HG02571 (cell line): Measurements from ENCODE around the gene MRPS10.
"Not testable (repeated sequence)": the region's sequence is repeated elsewhere in the genome, so short reads cannot be mapped to it uniquely, and the experiment has no call there.

Experiments used
- ATAC-seq: cut with Tn5 transposase; IDR thresholded peaks from one replicate; pipeline ENCODE4 v1.9.1; 2021; ENCODE audit warnings: mild to moderate bottlenecking, moderate library complexity; ENCODE audit not compliant: unreplicated experiment

Gene MRPS10

GRCh38 chr6:42211726-42212125 lies 5.9 kb downstream of the MRPS10 start:
- no peak for ATAC-seq

- no peak for ATAC-seq
Observed at GRCh38 chr6:42210551-42210950, 7.1 kb downstream of the MRPS10 start.

GRCh38 chr6:42207559-42207958 lies 10.1 kb downstream of the MRPS10 start:
- not testable (repeated sequence) for ATAC-seq

- ATAC-seq = no peak
Observed at GRCh38 chr6:42204768-42205282, 12.8 kb downstream of the MRPS10 start.

GRCh38 chr6:42203183-42203582 lies 14.5 kb downstream of the MRPS10 start:
- no peak for ATAC-seq

GRCh38 chr6:42202131-42202915 lies 15.3 kb downstream of the MRPS10 start:
- not testable (repeated sequence) for ATAC-seq

- no peak for ATAC-seq
Observed at GRCh38 chr6:42201382-42201781, 16.3 kb downstream of the MRPS10 start.

GRCh38 chr6:42200035-42200434 lies 17.6 kb downstream of the MRPS10 start:
- ATAC-seq = no peak

GRCh38 chr6:42199106-42199981 lies 18.3 kb downstream of the MRPS10 start:
- no peak for ATAC-seq

- ATAC-seq = no peak
Observed at GRCh38 chr6:42197555-42198362, 19.9 kb downstream of the MRPS10 start.

- no peak for ATAC-seq
Observed at GRCh38 chr6:42195415-42195814, 22.2 kb downstream of the MRPS10 start.

- no peak for ATAC-seq
Observed at GRCh38 chr6:42194056-42194455, 23.6 kb downstream of the MRPS10 start.

GRCh38 chr6:42193491-42193894 lies 24.2 kb downstream of the MRPS10 start:
- ATAC-seq = no peak

- ATAC-seq = not testable (repeated sequence)
Observed at GRCh38 chr6:42192385-42192784, 25.3 kb downstream of the MRPS10 start.

- ATAC-seq = no peak
Observed at GRCh38 chr6:42190554-42191183, 27.0 kb downstream of the MRPS10 start.

- no peak for ATAC-seq
Observed at GRCh38 chr6:42188406-42188805, 29.3 kb downstream of the MRPS10 start.

- no peak for ATAC-seq
Observed at GRCh38 chr6:42185597-42185996, 32.1 kb downstream of the MRPS10 start.

GRCh38 chr6:42184475-42184874 lies 33.2 kb downstream of the MRPS10 start:
- no peak for ATAC-seq

- ATAC-seq = no peak
Observed at GRCh38 chr6:42182101-42182500, 35.6 kb downstream of the MRPS10 start.

GRCh38 chr6:42179945-42180313 lies 37.7 kb downstream of the MRPS10 start:
- no peak for ATAC-seq
